ENCODE measurements around the gene HECTD2. TPM values are rescaled to one million over a fixed set of nuclear protein-coding genes. Genes with fewer than 3 reads are reported as not detected.

Gene HECTD2
- total RNA-seq, 4 donors from 2014 or later = 9.6 to 20.5 (median 20.3) TPM

GRCh38 chr10:91545838-91546237 lies 135.7 kb downstream of the HECTD2 start:
- no peak for TF ChIP-seq CTCF (IDR thresholded peaks at IDR 0.05; ENCODE audit: low read depth)

- no peak for TF ChIP-seq CTCF (IDR thresholded peaks at IDR 0.05; ENCODE audit: low read depth)
Measured at GRCh38 chr10:91549262-91549661, 139.1 kb downstream of the HECTD2 start.

- TF ChIP-seq CTCF (IDR thresholded peaks at IDR 0.05; ENCODE audit: low read depth) = no peak
Measured at GRCh38 chr10:91550021-91550420, 139.9 kb downstream of the HECTD2 start.

GRCh38 chr10:91551856-91552255 lies 141.7 kb downstream of the HECTD2 start:
- no peak for TF ChIP-seq CTCF (IDR thresholded peaks at IDR 0.05; ENCODE audit: low read depth)

- no peak for TF ChIP-seq CTCF (IDR thresholded peaks at IDR 0.05; ENCODE audit: low read depth)
Measured at GRCh38 chr10:91552274-91553095, 142.3 kb downstream of the HECTD2 start.

GRCh38 chr10:91555455-91555854 lies 145.3 kb downstream of the HECTD2 start:
- TF ChIP-seq CTCF (IDR thresholded peaks at IDR 0.05; ENCODE audit: low read depth) = no peak

- no peak for TF ChIP-seq CTCF (IDR thresholded peaks at IDR 0.05; ENCODE audit: low read depth)
Measured at GRCh38 chr10:91556691-91557566, 146.8 kb downstream of the HECTD2 start.
